Measurements from ENCODE around the gene TTC28.
"Not testable (repeated sequence)": the region's sequence is repeated elsewhere in the genome, so short reads cannot be mapped to it uniquely, and the experiment has no call there.

Gene TTC28

GRCh38 chr22:28674121-28674563, 5.5 kb downstream of the TTC28 start:
- DNase-seq, result no peak

GRCh38 chr22:28670756-28671155, 8.9 kb downstream of the TTC28 start:
- DNase-seq, result no peak

GRCh38 chr22:28670161-28670560, 9.5 kb downstream of the TTC28 start:
- no peak for DNase-seq

GRCh38 chr22:28669387-28669786, 10.3 kb downstream of the TTC28 start:
- DNase-seq, result no peak

GRCh38 chr22:28663569-28663942, 16.1 kb downstream of the TTC28 start:
- not testable (repeated sequence) for DNase-seq

GRCh38 chr22:28658448-28658847, 21.2 kb downstream of the TTC28 start:
- no peak for DNase-seq

GRCh38 chr22:28656181-28656580, 23.5 kb downstream of the TTC28 start:
- no peak for DNase-seq

GRCh38 chr22:28650463-28650862, 29.2 kb downstream of the TTC28 start:
- DNase-seq, result no peak

- DNase-seq, result no peak
These were observed 30.8 kb downstream of the TTC28 start for GRCh38 chr22:28648792-28649191.

- DNase-seq, result no peak
These were observed 32.4 kb downstream of the TTC28 start for GRCh38 chr22:28647216-28647615.

- DNase-seq, result no peak
These were observed 40.3 kb downstream of the TTC28 start for GRCh38 chr22:28639321-28639720.

GRCh38 chr22:28637225-28637624, 42.4 kb downstream of the TTC28 start:
- DNase-seq, result no peak

GRCh38 chr22:28630177-28630574, 49.5 kb downstream of the TTC28 start:
- DNase-seq, result peak; percentile 2

- DNase-seq, result no peak
These were observed 50.0 kb downstream of the TTC28 start for GRCh38 chr22:28629420-28630176.

- no peak for DNase-seq
These were observed 50.9 kb downstream of the TTC28 start for GRCh38 chr22:28628766-28629165.

GRCh38 chr22:28627791-28628190, 51.8 kb downstream of the TTC28 start:
- no peak for DNase-seq

GRCh38 chr22:28620244-28620922, 59.3 kb downstream of the TTC28 start:
- no peak for DNase-seq

- no peak for DNase-seq
These were observed 60.4 kb downstream of the TTC28 start for GRCh38 chr22:28619236-28619635.

GRCh38 chr22:28615423-28615822, 64.2 kb downstream of the TTC28 start:
- DNase-seq, result not testable (repeated sequence)

- no peak for DNase-seq
These were observed 69.7 kb downstream of the TTC28 start for GRCh38 chr22:28609921-28610320.

- no peak for DNase-seq
These were observed 71.1 kb downstream of the TTC28 start for GRCh38 chr22:28608546-28608945.

GRCh38 chr22:28607795-28608194, 71.8 kb downstream of the TTC28 start:
- DNase-seq, result no peak

- no peak for DNase-seq
These were observed 74.5 kb downstream of the TTC28 start for GRCh38 chr22:28604966-28605761.

GRCh38 chr22:28601915-28602314, 77.7 kb downstream of the TTC28 start:
- no peak for DNase-seq

Measured in DMS79 treated with DMSO at 0.1 percent for 48 hours (cell line).